22Rv1 (cell line): ENCODE data around the gene ISCU.

ENCODE experiments used
- H3K27ac ChIP-seq: fragments of 450-650 bp; 2 replicates; pipeline ENCODE4 v1.5.1; 2017
- CTCF ChIP-seq: fragments of 450-650 bp; IDR thresholded peaks from 2 replicates; pipeline ENCODE4 v1.5.1; 2017; ENCODE audit warnings: mild to moderate bottlenecking
- ZFX ChIP-seq: fragments of 450-650 bp; IDR thresholded peaks from 2 replicates; pipeline ENCODE4 v1.6.1; 2017; ENCODE audit warnings: antibody characterized with exemption, borderline replicate concordance

ISCU gene

GRCh38 chr12:108530161-108530560 is 32.2 kb upstream of the ISCU start:
- no peak for TF ChIP-seq CTCF
- TF ChIP-seq ZFX = no peak
- H3K27ac ChIP-seq = no peak overlapping the region

- H3K27ac ChIP-seq = peak overlapping the region; percentile 43
- TF ChIP-seq CTCF = no peak
- TF ChIP-seq ZFX = no peak
These were observed 30.2 kb upstream of the ISCU start for GRCh38 chr12:108531929-108532848.

GRCh38 chr12:108538146-108538545 is 24.2 kb upstream of the ISCU start:
- H3K27ac ChIP-seq = no peak overlapping the region
- TF ChIP-seq CTCF (no peak), ZFX (no peak)

- TF ChIP-seq CTCF (no peak), ZFX (no peak)
- no peak overlapping the region for H3K27ac ChIP-seq
These were observed 23.7 kb upstream of the ISCU start for GRCh38 chr12:108538616-108539195.

GRCh38 chr12:108542320-108542719 is 20.1 kb upstream of the ISCU start:
- H3K27ac ChIP-seq = no peak overlapping the region
- no peak for TF ChIP-seq ZFX
- no peak for TF ChIP-seq CTCF

GRCh38 chr12:108543652-108544051 is 18.7 kb upstream of the ISCU start:
- no peak overlapping the region for H3K27ac ChIP-seq
- TF ChIP-seq CTCF (no peak), ZFX (no peak)

GRCh38 chr12:108547686-108548085 is 14.7 kb upstream of the ISCU start:
- H3K27ac ChIP-seq = no peak overlapping the region
- no peak for TF ChIP-seq ZFX
- no peak for TF ChIP-seq CTCF
